ENCODE results near the gene CNGA4. TPM values are rescaled to one million over a fixed set of nuclear protein-coding genes. Genes with fewer than 3 reads are reported as not detected.
"Not testable (repeated sequence)": the region's sequence is repeated elsewhere in the genome, so short reads cannot be mapped to it uniquely, and the experiment has no call there.

The CNGA4 gene
- polyA plus RNA-seq, 3 donors, result 0.13 to 0.56 (median 0.18) TPM

GRCh38 chr11:6219359-6219758 is 19.5 kb upstream of the CNGA4 start:
- WGBS, 3 donors, result 33 to 69% (median 44%) methylated on average over 2 of the region's 2 CpGs
- H3K27ac ChIP-seq (ENCODE audit: low read depth, low read length), result no peak overlapping the region

- H3K27ac ChIP-seq (ENCODE audit: low read depth, low read length), result no peak overlapping the region
- 90 to 95% (median 94%) methylated on average over 17 of the region's 17 CpGs for WGBS, 3 donors
Measured at GRCh38 chr11:6223854-6224253, 15.0 kb upstream of the CNGA4 start.

- no peak overlapping the region for H3K27ac ChIP-seq (ENCODE audit: low read depth, low read length)
- WGBS, 3 donors, result 85 to 94% (median 93%) methylated on average over 3 of the region's 3 CpGs
Measured at GRCh38 chr11:6224421-6224820, 14.5 kb upstream of the CNGA4 start.

GRCh38 chr11:6225024-6225423 is 13.9 kb upstream of the CNGA4 start:
- WGBS, 3 donors, result 55 to 69% (median 68%) methylated on average over 1 of the region's 1 CpG
- H3K27ac ChIP-seq (ENCODE audit: low read depth, low read length), result no peak overlapping the region

GRCh38 chr11:6225896-6226295 is 13.0 kb upstream of the CNGA4 start:
- no peak overlapping the region for H3K27ac ChIP-seq (ENCODE audit: low read depth, low read length)
- 56 to 62% (median 62%) methylated on average over 2 of the region's 2 CpGs for WGBS, 3 donors

GRCh38 chr11:6228520-6228919 is 10.4 kb upstream of the CNGA4 start:
- 63 to 74% (median 69%) methylated on average over 3 of the region's 3 CpGs for WGBS, 3 donors
- H3K27ac ChIP-seq (ENCODE audit: low read depth, low read length), result no peak overlapping the region

- no peak overlapping the region for H3K27ac ChIP-seq (ENCODE audit: low read depth, low read length)
- WGBS, 3 donors, result 27 to 48% (median 40%) methylated on average over 2 of the region's 2 CpGs
Measured at GRCh38 chr11:6229911-6230310, 9.0 kb upstream of the CNGA4 start.

- no peak overlapping the region for H3K27ac ChIP-seq (ENCODE audit: low read depth, low read length)
Measured at GRCh38 chr11:6232899-6233298, 6.0 kb upstream of the CNGA4 start.

GRCh38 chr11:6233984-6234386 is 4.9 kb upstream of the CNGA4 start:
- WGBS, 3 donors, result 1% methylated on average over 10 of the region's 10 CpGs

GRCh38 chr11:6234387-6235107 is 4.3 kb upstream of the CNGA4 start, which contains the start of gene FHIP1B:
TSS of gene FHIP1B (minus strand) at chr11:6234636. CDS start at chr11:6224516, 10,120 bp downstream.
- no peak within 1 kb of the TSS for H3K27ac ChIP-seq (ENCODE audit: low read depth, low read length)
- WGBS, 3 donors, result 0% methylated on average over 62 of the region's 62 CpGs

More at GRCh38 chr11:6233984-6234386, 4.9 kb upstream of the CNGA4 start:
- H3K27ac ChIP-seq (ENCODE audit: low read depth, low read length), result no peak overlapping the region

GRCh38 chr11:6237266-6237665 is 1.6 kb upstream of the CNGA4 start:
- H3K27ac ChIP-seq (ENCODE audit: low read depth, low read length), result no peak overlapping the region
- WGBS, 3 donors, result 77 to 82% (median 81%) methylated on average over 4 of the region's 4 CpGs

- WGBS, 3 donors, result 90 to 92% (median 92%) methylated on average over 5 of the region's 5 CpGs
- no peak overlapping the region for H3K27ac ChIP-seq (ENCODE audit: low read depth, low read length)
Measured at GRCh38 chr11:6237761-6238302, 1.1 kb upstream of the CNGA4 start.

GRCh38 chr11:6240139-6240538 is 1.2 kb downstream of the CNGA4 start:
- WGBS, 3 donors, result 95 to 98% (median 97%) methylated on average over 28 of the region's 28 CpGs
- no peak overlapping the region for H3K27ac ChIP-seq (ENCODE audit: low read depth, low read length)

- no peak overlapping the region for H3K27ac ChIP-seq (ENCODE audit: low read depth, low read length)
- WGBS, 3 donors, result 41 to 52% (median 45%) methylated on average over 1 of the region's 1 CpG
Measured at GRCh38 chr11:6240781-6241180, 1.9 kb downstream of the CNGA4 start.

GRCh38 chr11:6241316-6241715 is 2.4 kb downstream of the CNGA4 start:
- WGBS, 3 donors, result 89 to 96% (median 90%) methylated on average over 7 of the region's 7 CpGs
- no peak overlapping the region for H3K27ac ChIP-seq (ENCODE audit: low read depth, low read length)

- 91 to 97% (median 93%) methylated on average over 2 of the region's 2 CpGs for WGBS, 3 donors
- no peak overlapping the region for H3K27ac ChIP-seq (ENCODE audit: low read depth, low read length)
Measured at GRCh38 chr11:6245536-6245935, 6.6 kb downstream of the CNGA4 start.

- 67 to 87% (median 67%) methylated on average over 1 of the region's 1 CpG for WGBS, 3 donors
- H3K27ac ChIP-seq (ENCODE audit: low read depth, low read length), result no peak overlapping the region
Measured at GRCh38 chr11:6248248-6248647, 9.4 kb downstream of the CNGA4 start.

- 88 to 94% (median 88%) methylated on average over 3 of the region's 3 CpGs for WGBS, 3 donors
Measured at GRCh38 chr11:6248897-6249296, 10.0 kb downstream of the CNGA4 start.

GRCh38 chr11:6249770-6250555 is 11.1 kb downstream of the CNGA4 start:
- H3K27ac ChIP-seq (ENCODE audit: low read depth, low read length), result no peak overlapping the region
- 23 to 56% (median 47%) methylated on average over 3 of the region's 3 CpGs for WGBS, 3 donors

More at GRCh38 chr11:6248897-6249296, 10.0 kb downstream of the CNGA4 start:
- not testable (repeated sequence) for H3K27ac ChIP-seq (ENCODE audit: low read depth, low read length)
